D721Med (cell line): ENCODE data around the gene PRIMA1.

Source experiments
- DNase-seq: peaks from one replicate; pipeline ENCODE4 v3.0.0; 2011; ENCODE audit warnings: low spot score; ENCODE audit not compliant: insufficient read length
- FAIRE-seq: peaks from 2 replicates; lab custom pipeline; 2011; peaks lifted over from hg19 to GRCh38; lab: Jason Lieb, UNC
- CTCF ChIP-seq: IDR thresholded peaks from 2 replicates; pipeline ENCODE4 v1.5.1; 2012; ENCODE audit warnings: mild to moderate bottlenecking, control low read depth; ENCODE audit not compliant: insufficient read depth; ENCODE audit errors: missing control alignments

The PRIMA1 gene

DNA sequence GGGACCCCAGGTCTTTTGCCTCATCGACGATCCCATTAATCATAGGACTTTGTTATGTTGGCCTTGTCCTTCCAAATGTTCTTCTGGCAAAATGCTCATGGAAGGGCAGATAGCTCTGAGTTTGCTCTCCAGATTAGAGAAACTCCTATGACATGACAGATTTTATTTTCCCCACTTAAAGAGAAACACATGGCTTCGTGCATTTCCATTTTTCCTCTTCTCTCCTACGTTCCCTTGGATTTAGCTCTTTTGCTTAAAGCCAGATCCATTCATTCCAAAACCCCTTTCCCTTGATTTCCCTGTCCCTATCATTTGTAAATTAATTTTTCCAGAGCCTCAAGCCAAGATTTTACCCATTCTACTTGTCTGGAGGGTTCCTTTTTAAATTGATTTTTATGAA is 2.9 kb downstream of the PRIMA1 start:
- DNase-seq (no peak), FAIRE-seq (no peak)
- no peak for TF ChIP-seq CTCF

DNA sequence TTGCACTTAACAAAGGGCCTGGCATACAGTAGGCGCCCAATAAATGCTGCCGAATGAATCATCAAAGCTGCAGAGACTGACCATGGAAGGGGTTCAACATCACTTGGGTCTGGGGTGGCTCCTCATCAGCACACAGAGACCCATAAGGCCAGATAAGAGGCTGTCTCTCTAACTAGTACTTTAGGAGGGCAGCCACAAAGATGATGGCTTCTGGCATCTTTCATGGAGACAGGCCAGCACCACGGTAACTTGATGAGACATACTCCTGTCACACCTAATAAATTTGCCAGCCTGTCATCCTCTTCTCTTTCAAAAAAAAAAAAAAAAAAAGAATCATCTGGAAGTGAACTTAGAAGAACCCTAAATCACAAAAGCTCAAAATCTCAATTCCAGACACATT is 3.4 kb downstream of the PRIMA1 start:
- no peak for TF ChIP-seq CTCF
- DNase-seq, result no peak
- FAIRE-seq, result no peak

DNA sequence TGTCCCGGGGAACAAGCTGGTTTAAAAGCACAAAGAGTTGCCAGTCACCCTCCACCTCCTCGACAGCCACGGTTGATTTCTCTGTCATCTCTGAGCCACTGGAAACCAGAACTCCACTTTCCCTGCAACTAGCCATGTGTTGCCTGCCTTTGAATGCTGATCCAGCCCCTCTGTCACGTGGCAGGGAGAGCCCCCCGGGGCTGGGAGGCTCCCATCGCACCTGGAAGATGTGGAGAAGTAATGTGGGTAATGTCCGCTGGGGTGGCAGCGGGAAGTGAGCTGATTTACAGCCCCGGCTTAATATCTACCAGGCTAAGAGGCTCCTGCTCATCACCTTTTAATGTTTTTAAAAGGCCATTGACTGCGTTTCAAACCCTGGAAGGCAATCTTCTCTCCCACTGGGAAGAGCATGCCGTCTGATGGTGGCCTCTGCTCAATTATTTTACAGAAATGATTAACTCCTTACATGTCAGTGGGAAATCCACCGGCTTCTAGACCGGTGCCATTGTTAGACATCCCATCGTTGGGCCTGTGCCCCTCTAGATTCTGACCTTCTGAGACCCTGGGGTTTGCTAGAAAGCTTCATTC is 7.4 kb downstream of the PRIMA1 start:
- FAIRE-seq (no peak), DNase-seq (no peak)
- TF ChIP-seq CTCF, result no peak

DNA sequence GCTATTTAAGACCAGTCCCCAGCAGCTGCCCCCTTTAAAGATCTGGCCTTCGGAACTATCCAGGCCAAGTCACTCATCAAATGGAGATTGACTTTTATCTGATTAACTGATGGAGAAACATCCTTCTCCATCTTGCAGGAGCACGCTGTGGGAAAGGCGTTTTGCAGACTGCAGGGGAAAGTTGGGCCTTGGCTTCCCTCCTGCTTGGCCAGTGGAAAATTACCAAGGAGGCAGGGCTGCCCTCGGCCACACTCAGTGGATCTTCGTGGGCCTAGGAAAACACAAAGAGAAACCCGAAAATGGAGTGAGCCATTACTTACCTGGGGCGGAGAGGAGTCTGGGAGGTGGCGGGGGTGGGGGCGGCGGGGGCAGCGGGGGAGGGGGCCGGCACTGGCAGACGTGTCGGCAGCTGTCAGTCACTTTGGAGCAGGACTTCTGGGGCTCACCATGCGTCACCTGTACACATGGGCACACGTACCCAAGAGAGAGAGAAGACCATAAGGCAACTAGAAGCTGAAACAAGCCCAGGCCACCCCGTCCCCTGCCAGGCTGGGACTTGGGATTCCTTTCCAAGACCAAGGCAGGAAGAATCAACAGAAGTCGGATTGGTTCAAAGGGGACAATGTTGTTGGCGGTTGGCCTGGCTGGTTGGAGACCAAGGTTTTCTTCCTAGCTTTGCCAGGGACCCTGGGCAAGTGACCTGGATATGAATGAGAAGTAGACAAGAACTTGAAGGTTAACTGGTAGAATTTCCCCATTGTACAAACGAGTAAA is 9.2 kb downstream of the PRIMA1 start:
- no peak for FAIRE-seq
- no peak for DNase-seq
- no peak for TF ChIP-seq CTCF

GRCh38 chr14:93778453-93778852 is 9.8 kb downstream of the PRIMA1 start:
- DNase-seq (no peak), FAIRE-seq (no peak)
- TF ChIP-seq CTCF, result no peak

GRCh38 chr14:93775744-93776143 is 12.5 kb downstream of the PRIMA1 start:
- TF ChIP-seq CTCF, result no peak
- DNase-seq (no peak), FAIRE-seq (no peak)

GRCh38 chr14:93775158-93775557 is 13.1 kb downstream of the PRIMA1 start:
- DNase-seq (no peak), FAIRE-seq (no peak)
- TF ChIP-seq CTCF, result no peak
